Embryonic facial prominence (tissue), 1 donor: ENCODE measurements around the gene CKMT2.

ENCODE experiments used
- DNase-seq: peaks from one replicate; pipeline ENCODE4 v3.0.0-alpha.2; 2016; ENCODE audit errors: extremely low spot score

CKMT2 gene

DNA sequence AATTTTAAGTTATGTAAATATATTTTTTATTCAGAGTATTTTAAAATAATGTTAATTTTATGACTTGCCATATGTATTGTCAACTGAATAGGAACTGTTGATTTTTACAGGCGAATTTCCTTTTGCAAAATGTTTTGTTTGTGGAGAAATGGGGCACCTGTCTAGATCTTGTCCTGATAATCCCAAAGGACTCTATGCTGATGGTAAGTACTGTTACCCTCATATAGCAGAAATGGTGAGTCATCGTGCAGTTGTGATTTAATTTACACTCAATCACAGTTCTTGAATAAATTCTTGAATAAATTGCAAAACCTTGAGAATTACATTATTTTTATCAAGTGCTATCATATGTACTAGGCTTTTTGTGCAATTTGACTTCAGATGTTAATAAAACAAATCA is 75.7 kb downstream of the CKMT2 start:
- DNase-seq = no peak

DNA sequence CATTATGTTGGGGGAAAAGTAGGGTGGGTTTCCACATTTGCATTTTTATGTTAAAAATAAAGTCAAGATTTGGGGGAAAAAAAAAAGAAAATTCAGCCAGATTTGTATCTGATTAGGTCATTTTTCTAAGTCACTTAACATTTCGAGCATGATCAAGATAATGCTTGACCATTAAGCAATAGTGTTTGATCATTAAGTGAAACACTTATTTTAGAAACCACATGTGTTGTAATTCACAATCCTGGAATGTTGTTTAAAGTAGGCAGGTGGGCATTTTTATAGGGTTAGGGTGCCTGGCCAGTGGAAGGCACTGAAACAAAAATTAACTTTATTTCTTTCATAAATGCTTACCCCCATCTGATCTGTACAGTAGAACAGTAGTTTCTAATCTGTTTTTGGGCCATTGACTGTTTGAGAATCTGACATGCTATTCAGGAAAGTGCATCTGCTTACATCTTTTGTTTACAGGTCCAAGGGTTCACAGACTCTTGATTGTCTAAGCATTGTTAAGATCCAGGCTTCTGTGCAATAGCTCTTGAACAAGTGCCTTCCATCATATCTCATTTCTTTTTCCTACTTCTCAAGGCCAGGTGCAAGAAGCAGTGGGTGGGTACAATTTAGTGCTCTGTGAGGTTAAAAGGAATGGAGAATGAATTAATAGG is 77.4 kb downstream of the CKMT2 start:
- DNase-seq = no peak

- DNase-seq = no peak
Measured at GRCh38 chr5:81313278-81313677, 80.2 kb downstream of the CKMT2 start.

- DNase-seq = no peak
Measured at GRCh38 chr5:81313686-81314085, 80.6 kb downstream of the CKMT2 start.

DNA sequence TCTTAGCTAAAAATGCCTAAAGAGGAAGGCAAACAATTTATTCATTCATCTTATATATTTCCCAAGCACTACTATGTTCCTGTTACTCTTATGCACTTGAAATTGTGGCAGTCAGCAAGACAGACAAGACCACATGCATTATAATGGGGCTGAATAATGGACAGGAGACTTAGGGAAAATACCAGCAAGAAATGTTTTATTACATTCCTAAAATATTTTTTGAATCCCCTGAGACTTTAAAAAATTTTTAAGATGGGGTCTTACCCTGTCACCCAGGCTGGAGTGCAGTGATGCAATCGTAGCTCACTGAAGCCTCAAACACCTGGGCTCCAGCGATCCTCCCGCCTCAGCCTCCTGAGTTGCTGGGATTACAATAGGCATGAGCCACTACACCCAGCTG is 81.5 kb downstream of the CKMT2 start:
- DNase-seq = no peak

DNA sequence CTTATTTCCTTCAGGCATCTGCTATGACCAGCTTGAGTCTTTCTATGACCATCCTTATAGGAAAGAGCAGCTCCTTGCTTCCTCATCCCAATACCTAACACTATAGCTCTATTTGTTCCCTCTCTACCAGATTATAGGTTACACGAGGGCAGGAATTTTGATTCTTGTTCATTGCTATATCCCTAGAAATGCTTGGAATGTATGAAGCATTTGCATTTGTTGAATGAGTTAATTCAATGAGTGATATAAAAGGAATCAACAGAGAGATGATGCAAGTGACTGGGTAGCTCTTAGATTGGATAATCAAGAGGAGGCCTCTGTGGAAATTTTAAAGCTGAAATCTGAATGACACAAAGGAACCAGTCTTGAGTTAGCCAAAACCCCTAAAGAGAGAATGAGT is 82.2 kb downstream of the CKMT2 start:
- no peak for DNase-seq

GRCh38 chr5:81315830-81316229 is 82.7 kb downstream of the CKMT2 start:
- DNase-seq = no peak
